Measurements from ENCODE around the gene C16orf74. TPM values are rescaled to one million over a fixed set of nuclear protein-coding genes. Genes with fewer than 3 reads are reported as not detected.

The C16orf74 gene
- polyA plus RNA-seq, 2 of the 4 experiments (the other 2 are of a cell fraction) = 3.8 to 9.1 TPM

DNA sequence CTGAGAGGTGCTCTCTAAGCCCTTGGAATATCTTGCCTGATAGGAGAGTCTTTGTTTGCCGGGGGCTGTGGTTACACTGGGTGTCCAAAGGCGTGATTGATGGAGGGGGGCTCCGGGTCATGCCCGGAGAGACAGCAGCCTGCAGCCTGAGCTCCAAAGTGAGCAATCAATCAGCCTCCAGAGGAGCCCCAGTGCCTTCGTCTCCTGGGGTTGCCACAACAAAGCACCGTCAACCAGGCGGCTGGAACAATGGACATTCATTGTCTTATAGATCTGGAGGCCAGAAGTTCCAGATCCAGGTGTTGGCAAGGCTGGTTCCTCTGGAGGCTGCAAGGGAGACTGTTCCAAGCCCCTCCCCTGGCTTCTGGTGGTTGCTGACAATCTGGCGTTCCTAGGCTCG, 38.1 kb downstream of the C16orf74 start:
- WGBS (ENCODE audit: missing lambda C conversion rate) = 80% methylated on average over 9 of the region's 9 CpGs
- FAIRE-seq = no peak
- ChIA-PET POLR2A (no interaction called here), CTCF (no interaction called here)
- Histone ChIP-seq H3K9me3 (peaks cover 4% of the 10 kb centered on the region; the same call in 1 of the 3 replicates), H3K4me3 (no peak overlapping the region), H3K4me1 (no peaks in the 10 kb centered on the region), H3K4me2 (no peak overlapping the region), H3K27ac (no peak overlapping the region)
- DNase-seq (ENCODE audit: low read depth in 1 of 2, low spot score in 1 of 2) = no peak
- no peak for ATAC-seq
- TF ChIP-seq RAD21 (conservative IDR thresholded peaks at IDR 0.05 in 1 of 2, IDR thresholded peaks at IDR 0.05 in 1 of 2) (no peak), RCOR1 (IDR thresholded peaks at IDR 0.05; ENCODE audit: low read depth, low read length) (no peak), FOSL2 (IDR thresholded peaks at IDR 0.05) (no peak), FOSL2 (CRISPR knock-in tag; IDR thresholded peaks at IDR 0.05) (no peak), MAZ (IDR thresholded peaks at IDR 0.05; ENCODE audit: borderline replicate concordance, low read depth, low read length) (no peak), MAFK (IDR thresholded peaks at IDR 0.05; ENCODE audit: partially characterized antibody) (no peak)

DNA sequence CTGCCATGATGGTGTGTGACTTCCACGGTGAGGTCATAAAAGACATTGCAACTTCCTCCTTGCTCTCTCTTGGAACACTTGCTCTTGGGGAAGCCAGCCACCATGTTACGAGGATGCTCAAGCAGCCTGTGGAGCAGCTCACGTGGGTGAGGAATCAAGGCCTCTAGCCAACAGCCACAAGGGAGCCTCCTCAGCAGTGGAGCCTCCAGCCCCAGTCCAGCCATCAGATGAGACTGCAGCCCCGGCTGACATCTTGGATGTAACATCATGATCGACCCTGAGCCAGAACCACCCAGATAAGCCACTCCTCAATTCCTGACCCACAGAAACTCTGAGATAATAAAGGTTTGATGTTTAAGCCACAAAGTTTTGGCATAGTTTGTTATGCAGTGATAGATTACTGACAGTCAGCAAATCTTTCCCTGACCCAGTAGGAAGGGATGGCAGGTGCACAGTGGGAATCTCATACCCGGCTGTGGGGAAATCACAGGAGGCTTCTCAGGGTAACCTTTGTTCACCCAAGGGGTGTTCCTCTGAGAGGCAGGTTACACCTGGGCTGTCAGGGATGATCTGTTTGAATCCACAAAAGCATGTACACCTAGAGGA, 38.8 kb downstream of the C16orf74 start:
- no peak for ATAC-seq
- Histone ChIP-seq H3K4me1 (no peaks in the 10 kb centered on the region), H3K9me3 (peaks cover 4% of the 10 kb centered on the region; the same call in 1 of the 3 replicates), H3K4me2 (no peak overlapping the region), H3K4me3 (no peak overlapping the region), H3K27ac (no peak overlapping the region)
- 72% methylated on average over 5 of the region's 6 CpGs for WGBS (ENCODE audit: missing lambda C conversion rate)
- CTCF ChIA-PET = no interaction called here
- no peak for DNase-seq (ENCODE audit: low read depth in 1 of 2, low spot score in 1 of 2)
- POLR2A ChIA-PET = no interaction called here
- TF ChIP-seq MAFK (IDR thresholded peaks at IDR 0.05; ENCODE audit: partially characterized antibody) (peak; percentile 37), HDAC2 (IDR thresholded peaks at IDR 0.05) (no peak)
- FAIRE-seq = no peak

- WGBS (ENCODE audit: missing lambda C conversion rate) = 90% methylated on average over 9 of the region's 9 CpGs
- no peaks in the 10 kb centered on the region for H3K4me1 ChIP-seq
- DNase-seq (ENCODE audit: low read depth in 1 of 2, low spot score in 1 of 2) (no peak), FAIRE-seq (no peak), ATAC-seq (no peak)
- H3K27ac ChIP-seq = no peak overlapping the region
- TF ChIP-seq HDAC2 (IDR thresholded peaks at IDR 0.05) = no peak
- TF ChIP-seq FOSB (CRISPR knock-in tag; IDR thresholded peaks at IDR 0.05) = no peak
- TF ChIP-seq NPAS2 (CRISPR knock-in tag; IDR thresholded peaks at IDR 0.05; ENCODE audit: borderline replicate concordance) = no peak
- no peak for TF ChIP-seq SREBF2 (IDR thresholded peaks at IDR 0.05)
- no peak for TF ChIP-seq MYC (IDR thresholded peaks at IDR 0.05; ENCODE audit: borderline replicate concordance, low read length)
- no peak for TF ChIP-seq CEBPB (IDR thresholded peaks at IDR 0.05)
- no peak for TF ChIP-seq RNF2 (IDR thresholded peaks at IDR 0.05; ENCODE audit: borderline replicate concordance, low read depth)
- POLR2A ChIA-PET = no interaction called here
- peaks cover 4% of the 10 kb centered on the region; the same call in 1 of the 3 replicates for H3K9me3 ChIP-seq
- H3K4me2 ChIP-seq = no peak overlapping the region
- no peak overlapping the region for H3K4me3 ChIP-seq
- CTCF ChIA-PET = interaction anchor here (0.7 to 3.4 kb wide), 3 partner anchors 8 to 24 kb away, joined by 3 to 45 read pairs (median 3); no protein-coding TSS in a partner anchor
Observed at GRCh38 chr16:85710732-85711131, 40.2 kb downstream of the C16orf74 start.

DNA sequence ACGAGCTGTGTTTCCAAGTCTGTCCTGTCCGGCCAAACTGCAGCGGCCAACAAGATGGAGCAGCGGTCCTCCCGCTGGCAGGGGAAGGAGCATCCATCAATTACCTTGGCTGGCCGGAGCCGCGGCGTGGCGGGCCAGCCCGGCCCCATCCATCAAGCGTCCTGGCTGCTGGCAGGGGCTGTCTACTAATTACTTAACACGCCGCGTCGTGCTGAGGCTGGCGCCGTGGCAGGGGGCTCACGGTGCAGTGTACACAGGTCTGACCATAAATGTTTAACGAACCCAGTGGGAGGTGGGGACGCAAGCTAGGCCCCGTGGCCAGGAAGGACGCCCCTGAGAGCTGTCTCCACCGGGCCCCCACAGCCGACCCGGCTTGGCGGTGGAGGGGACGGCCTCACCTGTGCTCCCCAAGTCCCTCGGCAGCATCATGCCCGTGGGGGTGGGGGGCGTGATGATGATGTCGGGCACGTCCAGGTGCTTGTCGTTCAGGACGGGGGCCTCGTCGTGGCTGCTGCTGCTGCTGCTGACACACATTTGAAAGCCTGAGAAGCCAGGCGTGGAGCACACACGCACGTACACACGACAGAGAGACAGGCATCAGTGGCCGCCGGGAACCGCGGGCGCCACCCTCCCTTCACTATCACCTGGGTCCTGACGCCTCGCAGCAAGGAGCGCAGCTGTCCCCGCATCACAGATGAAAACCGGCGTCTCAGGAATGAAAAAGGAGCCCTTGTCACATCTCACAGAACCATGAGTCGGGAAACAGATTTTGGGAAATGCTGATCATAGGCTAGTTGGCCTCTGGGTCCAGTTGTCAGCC, 40.9 kb downstream of the C16orf74 start:
- no peak overlapping the region for H3K27ac ChIP-seq
- ChIA-PET CTCF (interaction anchor here (0.8 to 3.4 kb wide), 5 partner anchors 8 to 50 kb away, joined by 3 to 45 read pairs (median 4); no protein-coding TSS in a partner anchor), POLR2A (no interaction called here)
- H3K4me2 ChIP-seq = no peak overlapping the region
- H3K9me3 ChIP-seq = peaks cover 4% of the 10 kb centered on the region; the same call in 1 of the 3 replicates
- DNase-seq (ENCODE audit: low read depth in 1 of 2, low spot score in 1 of 2) (no peak), ATAC-seq (no peak), FAIRE-seq (no peak)
- WGBS (ENCODE audit: missing lambda C conversion rate) = 96% methylated on average over 39 of the region's 53 CpGs
- no peak overlapping the region for H3K4me3 ChIP-seq
- TF ChIP-seq EP300 (IDR thresholded peaks at IDR 0.05) = no peak
- no peak for TF ChIP-seq EHF (CRISPR knock-in tag; IDR thresholded peaks at IDR 0.05)
- no peak for TF ChIP-seq RCOR1 (IDR thresholded peaks at IDR 0.05; ENCODE audit: low read depth, low read length)
- TF ChIP-seq RNF2 (IDR thresholded peaks at IDR 0.05; ENCODE audit: borderline replicate concordance, low read depth) = no peak
- TF ChIP-seq PHF8 (IDR thresholded peaks at IDR 0.05; ENCODE audit: borderline replicate concordance, low read depth) = no peak
- no peak for TF ChIP-seq CHD2 (IDR thresholded peaks at IDR 0.05; ENCODE audit: low read length, partially characterized antibody)
- TF ChIP-seq KDM1A (IDR thresholded peaks at IDR 0.05; ENCODE audit: low read depth) = no peak
- no peak for TF ChIP-seq ESRRA (IDR thresholded peaks at IDR 0.05; ENCODE audit: borderline replicate concordance, low read length)
- TF ChIP-seq KDM5A (IDR thresholded peaks at IDR 0.05) = no peak
- no peak for TF ChIP-seq HOXA7 (CRISPR knock-in tag; IDR thresholded peaks at IDR 0.05)
- TF ChIP-seq CBX2 (IDR thresholded peaks at IDR 0.05; ENCODE audit: borderline replicate concordance, low read depth) = no peak
- no peak for TF ChIP-seq CBX8 (IDR thresholded peaks at IDR 0.05)
- no peaks in the 10 kb centered on the region for H3K4me1 ChIP-seq
